ENCODE results near the gene CNIH3. TPM values are rescaled to one million over a fixed set of nuclear protein-coding genes. Genes with fewer than 3 reads are reported as not detected.

CNIH3 gene
- total RNA-seq, 1 donor: 3.6 TPM

GRCh38 chr1:224713228-224713627 lies 97.1 kb downstream of the CNIH3 start:
- no peaks in the 10 kb centered on the region for H3K36me3 ChIP-seq (ENCODE audit: insufficient read depth, low read length)
- TF ChIP-seq, protein P1, sequence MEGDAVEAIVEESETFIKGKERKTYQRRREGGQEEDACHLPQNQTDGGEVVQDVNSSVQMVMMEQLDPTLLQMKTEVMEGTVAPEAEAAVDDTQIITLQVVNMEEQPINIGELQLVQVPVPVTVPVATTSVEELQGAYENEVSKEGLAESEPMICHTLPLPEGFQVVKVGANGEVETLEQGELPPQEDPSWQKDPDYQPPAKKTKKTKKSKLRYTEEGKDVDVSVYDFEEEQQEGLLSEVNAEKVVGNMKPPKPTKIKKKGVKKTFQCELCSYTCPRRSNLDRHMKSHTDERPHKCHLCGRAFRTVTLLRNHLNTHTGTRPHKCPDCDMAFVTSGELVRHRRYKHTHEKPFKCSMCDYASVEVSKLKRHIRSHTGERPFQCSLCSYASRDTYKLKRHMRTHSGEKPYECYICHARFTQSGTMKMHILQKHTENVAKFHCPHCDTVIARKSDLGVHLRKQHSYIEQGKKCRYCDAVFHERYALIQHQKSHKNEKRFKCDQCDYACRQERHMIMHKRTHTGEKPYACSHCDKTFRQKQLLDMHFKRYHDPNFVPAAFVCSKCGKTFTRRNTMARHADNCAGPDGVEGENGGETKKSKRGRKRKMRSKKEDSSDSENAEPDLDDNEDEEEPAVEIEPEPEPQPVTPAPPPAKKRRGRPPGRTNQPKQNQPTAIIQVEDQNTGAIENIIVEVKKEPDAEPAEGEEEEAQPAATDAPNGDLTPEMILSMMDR (IDR thresholded peaks at IDR 0.05; ENCODE audit: extremely low read depth, low read depth, low read length): no peak
- no peak for DNase-seq (ENCODE audit: insufficient read length, low spot score, missing footprints)
- no peaks in the 10 kb centered on the region for H3K27me3 ChIP-seq (ENCODE audit: insufficient read depth, low read length)
- no peak overlapping the region for H3K4me3 ChIP-seq (ENCODE audit: insufficient read depth, low read length)
- no peaks in the 10 kb centered on the region for H4K20me1 ChIP-seq (ENCODE audit: insufficient read depth, low read length)
- H3K4me1 ChIP-seq (ENCODE audit: insufficient read depth, low read length): peaks cover 8% of the 10 kb centered on the region
- no peaks in the 10 kb centered on the region for H3K79me2 ChIP-seq (ENCODE audit: insufficient read depth, low read length)
- no peaks in the 10 kb centered on the region for H3K9me3 ChIP-seq (ENCODE audit: low read depth, low read length)
- no peak overlapping the region for H2AFZ ChIP-seq (ENCODE audit: low read length)
- H3K4me2 ChIP-seq (ENCODE audit: insufficient read depth, low read length): no peak overlapping the region
- H3K27ac ChIP-seq (ENCODE audit: low read depth, low read length): no peak overlapping the region

- Histone ChIP-seq H3K4me1 (ENCODE audit: insufficient read depth, low read length) (peaks cover 3% of the 10 kb centered on the region), H3K79me2 (ENCODE audit: insufficient read depth, low read length) (no peaks in the 10 kb centered on the region), H3K4me2 (ENCODE audit: insufficient read depth, low read length) (no peak overlapping the region), H3K9me3 (ENCODE audit: low read depth, low read length) (no peaks in the 10 kb centered on the region), H3K27ac (ENCODE audit: low read depth, low read length) (no peak overlapping the region), H3K36me3 (ENCODE audit: insufficient read depth, low read length) (no peaks in the 10 kb centered on the region), H3K4me3 (ENCODE audit: insufficient read depth, low read length) (no peak overlapping the region), H3K27me3 (ENCODE audit: insufficient read depth, low read length) (no peaks in the 10 kb centered on the region), H2AFZ (ENCODE audit: low read length) (no peak overlapping the region), H4K20me1 (ENCODE audit: insufficient read depth, low read length) (no peaks in the 10 kb centered on the region)
- DNase-seq (ENCODE audit: insufficient read length, low spot score, missing footprints): no peak
- TF ChIP-seq, protein P1 (IDR thresholded peaks at IDR 0.05; ENCODE audit: extremely low read depth, low read depth, low read length): no peak
These were observed 98.4 kb downstream of the CNIH3 start for GRCh38 chr1:224714553-224714952.

GRCh38 chr1:224718470-224719053 lies 102.4 kb downstream of the CNIH3 start:
- Histone ChIP-seq H3K27me3 (ENCODE audit: insufficient read depth, low read length) (no peaks in the 10 kb centered on the region), H4K20me1 (ENCODE audit: insufficient read depth, low read length) (no peaks in the 10 kb centered on the region), H3K4me2 (ENCODE audit: insufficient read depth, low read length) (no peak overlapping the region), H3K36me3 (ENCODE audit: insufficient read depth, low read length) (no peaks in the 10 kb centered on the region), H3K27ac (ENCODE audit: low read depth, low read length) (no peak overlapping the region), H3K4me3 (ENCODE audit: insufficient read depth, low read length) (no peak overlapping the region), H3K79me2 (ENCODE audit: insufficient read depth, low read length) (no peaks in the 10 kb centered on the region), H3K9me3 (ENCODE audit: low read depth, low read length) (no peaks in the 10 kb centered on the region), H2AFZ (ENCODE audit: low read length) (no peak overlapping the region), H3K4me1 (ENCODE audit: insufficient read depth, low read length) (no peaks in the 10 kb centered on the region)
- DNase-seq (ENCODE audit: insufficient read length, low spot score, missing footprints): no peak
- TF ChIP-seq, protein P1 (IDR thresholded peaks at IDR 0.05; ENCODE audit: extremely low read depth, low read depth, low read length): no peak

DNA sequence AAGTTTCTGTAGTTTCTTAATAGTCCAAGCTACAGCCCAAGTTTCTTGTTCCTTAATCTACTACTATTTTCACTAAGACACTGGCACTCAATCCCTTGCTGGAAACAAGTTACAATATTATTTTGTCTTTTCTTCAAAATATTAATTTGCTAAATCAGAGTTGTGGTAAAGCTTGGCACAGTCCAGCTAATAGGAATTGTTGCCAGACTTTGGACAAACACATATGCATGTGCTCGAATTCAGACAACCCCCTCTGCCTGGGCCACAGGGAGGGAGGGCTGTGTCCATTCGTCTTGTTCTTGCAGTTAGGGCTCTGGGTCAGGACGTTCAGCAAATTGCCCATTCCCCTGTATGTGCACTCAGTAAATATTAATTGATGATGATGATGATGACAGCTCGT lies 103.6 kb downstream of the CNIH3 start:
- no peak overlapping the region for H2AFZ ChIP-seq (ENCODE audit: low read length)
- no peaks in the 10 kb centered on the region for H3K79me2 ChIP-seq (ENCODE audit: insufficient read depth, low read length)
- no peaks in the 10 kb centered on the region for H3K27me3 ChIP-seq (ENCODE audit: insufficient read depth, low read length)
- H3K27ac ChIP-seq (ENCODE audit: low read depth, low read length): no peak overlapping the region
- H3K4me2 ChIP-seq (ENCODE audit: insufficient read depth, low read length): no peak overlapping the region
- H3K4me3 ChIP-seq (ENCODE audit: insufficient read depth, low read length): no peak overlapping the region
- TF ChIP-seq, protein P1 (IDR thresholded peaks at IDR 0.05; ENCODE audit: extremely low read depth, low read depth, low read length): no peak
- no peaks in the 10 kb centered on the region for H4K20me1 ChIP-seq (ENCODE audit: insufficient read depth, low read length)
- no peaks in the 10 kb centered on the region for H3K36me3 ChIP-seq (ENCODE audit: insufficient read depth, low read length)
- no peak for DNase-seq (ENCODE audit: insufficient read length, low spot score, missing footprints)
- no peaks in the 10 kb centered on the region for H3K4me1 ChIP-seq (ENCODE audit: insufficient read depth, low read length)
- no peaks in the 10 kb centered on the region for H3K9me3 ChIP-seq (ENCODE audit: low read depth, low read length)
